KOPT-K1 (cell line): ENCODE measurements around the gene C1QTNF1.
"Not testable (repeated sequence)": the region's sequence is repeated elsewhere in the genome, so short reads cannot be mapped to it uniquely, and the experiment has no call there.

ENCODE experiments used
- H3K27ac ChIP-seq: fragments of 200-600 bp; sonication (generic); 2 replicates; pipeline ENCODE4 v1.5.1; 2016; ENCODE audit warnings: antibody characterized with exemption, mild to moderate bottlenecking, low read depth, low read length; ENCODE audit not compliant: poor library complexity, severe bottlenecking
- H3K36me3 ChIP-seq: fragments of 200-600 bp; sonication (generic); 2 replicates; pipeline ENCODE4 v1.5.1; 2017; ENCODE audit warnings: antibody characterized with exemption, mild to moderate bottlenecking, low read length, moderate library complexity; ENCODE audit not compliant: insufficient read depth
- H3K9me3 ChIP-seq: fragments of 200-600 bp; sonication (generic); 2 replicates; pipeline ENCODE4 v1.5.1; 2017; ENCODE audit warnings: antibody characterized with exemption, low read length, mild to moderate bottlenecking; ENCODE audit not compliant: insufficient read depth, poor library complexity, severe bottlenecking

C1QTNF1 gene

GRCh38 chr17:79008666-79009387 lies 15.1 kb upstream of the C1QTNF1 start:
- peaks cover 19% of the 10 kb centered on the region for H3K36me3 ChIP-seq
- peaks cover 9% of the 10 kb centered on the region for H3K9me3 ChIP-seq
- peak overlapping the region; percentile 91 for H3K27ac ChIP-seq

- H3K27ac ChIP-seq: peak within 1 kb of the TSS; percentile 91
- H3K36me3 ChIP-seq: peaks cover 18% of the 10 kb centered on the region; the same call in 1 of the 2 replicates
- peaks cover 18% of the 10 kb centered on the region for H3K9me3 ChIP-seq
Measured at GRCh38 chr17:79009397-79010303, 14.3 kb upstream of the C1QTNF1 start, which contains the start of gene CANT1. CANT1 (minus strand) TSS chr17:79009764; CDS start chr17:78997622, 12,142 bp downstream.

- Histone ChIP-seq H3K27ac (peak overlapping the region; percentile 91), H3K36me3 (peaks cover 18% of the 10 kb centered on the region; the same call in 1 of the 2 replicates), H3K9me3 (peaks cover 24% of the 10 kb centered on the region)
Measured at GRCh38 chr17:79010304-79010646, 13.7 kb upstream of the C1QTNF1 start.

- H3K27ac ChIP-seq: no peak overlapping the region
- H3K9me3 ChIP-seq: peaks cover 37% of the 10 kb centered on the region
- peaks cover 16% of the 10 kb centered on the region; the same call in 1 of the 2 replicates for H3K36me3 ChIP-seq
Measured at GRCh38 chr17:79011451-79012147, 12.4 kb upstream of the C1QTNF1 start.

- H3K9me3 ChIP-seq: peaks cover 41% of the 10 kb centered on the region
Measured at GRCh38 chr17:79012563-79013134, 11.3 kb upstream of the C1QTNF1 start.

GRCh38 chr17:79014158-79014758 lies 9.7 kb upstream of the C1QTNF1 start:
- Histone ChIP-seq H3K27ac (no peak overlapping the region), H3K9me3 (peaks cover 41% of the 10 kb centered on the region), H3K36me3 (no peaks in the 10 kb centered on the region)

More at GRCh38 chr17:79012563-79013134, 11.3 kb upstream of the C1QTNF1 start:
- Histone ChIP-seq H3K36me3 (peaks cover 5% of the 10 kb centered on the region; the same call in 1 of the 2 replicates), H3K27ac (no peak overlapping the region)

- no peaks in the 10 kb centered on the region for H3K36me3 ChIP-seq
- H3K27ac ChIP-seq: no peak overlapping the region
- H3K9me3 ChIP-seq: peaks cover 41% of the 10 kb centered on the region
Measured at GRCh38 chr17:79017546-79018369, 6.2 kb upstream of the C1QTNF1 start.

GRCh38 chr17:79018370-79018695 lies 5.6 kb upstream of the C1QTNF1 start:
- Histone ChIP-seq H3K36me3 (no peaks in the 10 kb centered on the region), H3K27ac (no peak overlapping the region), H3K9me3 (peaks cover 36% of the 10 kb centered on the region)

- Histone ChIP-seq H3K9me3 (peaks cover 28% of the 10 kb centered on the region), H3K27ac (no peak overlapping the region), H3K36me3 (no peaks in the 10 kb centered on the region)
Measured at GRCh38 chr17:79019261-79019631, 4.7 kb upstream of the C1QTNF1 start.

- H3K9me3 ChIP-seq: peaks cover 21% of the 10 kb centered on the region
- no peak overlapping the region for H3K27ac ChIP-seq
- no peaks in the 10 kb centered on the region for H3K36me3 ChIP-seq
Measured at GRCh38 chr17:79019632-79020584, 4.1 kb upstream of the C1QTNF1 start.

GRCh38 chr17:79020631-79021301 lies 3.2 kb upstream of the C1QTNF1 start:
- H3K9me3 ChIP-seq: peaks cover 12% of the 10 kb centered on the region
- H3K27ac ChIP-seq: no peak overlapping the region
- no peaks in the 10 kb centered on the region for H3K36me3 ChIP-seq

GRCh38 chr17:79021929-79022328 lies 2.0 kb upstream of the C1QTNF1 start:
- not testable (repeated sequence) for H3K27ac ChIP-seq, H3K9me3 ChIP-seq, H3K36me3 ChIP-seq
